Body of pancreas (tissue), 4 donors: Measurements from ENCODE around the gene TSPEAR. TPM values are rescaled to one million over a fixed set of nuclear protein-coding genes. Genes with fewer than 3 reads are reported as not detected.

Experiments
- ATAC-seq: fragments of 150-250 bp; one replicate; pipeline ENCODE4 v1.9.1; 2016
- DNase-seq, 4 donors: peaks; one replicate each; pipeline ENCODE4 v3.0.0-alpha.2; 2019
- H3K27ac ChIP-seq, 4 donors: fragments of 200-600 bp; sonication (generic); 1 replicate in 3 of 4; 2 replicates in 1 of 4; pipeline versions ENCODE4 v1.5.1 to v1.6.1; 2016 to 2019; ENCODE audit warnings: mild to moderate bottlenecking in 1 of 4, mixed read lengths in 1 of 4, moderate library complexity in 1 of 4
- H3K27me3 ChIP-seq, 2 donors: fragments of 200-600 bp; sonication (generic); one replicate each; pipeline ENCODE4 v1.6.0; 2016; ENCODE audit warnings: mild to moderate bottlenecking in 1 of 2
- H3K36me3 ChIP-seq, 2 donors: fragments of 200-600 bp; sonication (generic); replicated peaks in 1 of 2; 2 replicates each; pipeline ENCODE4 v1.5.1; 2016; ENCODE audit warnings: low read depth in 2 of 2; ENCODE audit not compliant: insufficient read depth in 1 of 2
- H3K4me1 ChIP-seq: fragments of 200-600 bp; sonication (generic); one replicate; pipeline ENCODE4 v1.6.0; 2016
- H3K4me3 ChIP-seq, 2 donors: fragments of 200-600 bp; sonication (generic); 1 replicate in 1 of 2; 2 replicates in 1 of 2; pipeline ENCODE4 v1.5.1; 2016 to 2019
- H3K9me3 ChIP-seq, 3 donors: fragments of 200-600 bp; sonication (generic); 1 replicate in 2 of 3; 2 replicates in 1 of 3; pipeline ENCODE4 v1.5.1; 2016
- CTCF ChIP-seq, 7 experiments: fragments of 450-650 bp in 4 of 7; fragments of 200-600 bp in 3 of 7; sonication (generic) in 3 of 7; IDR thresholded peaks; one replicate each; pipeline ENCODE4 v1.5.1; 2016 to 2019; ENCODE audit warnings: antibody characterized with exemption in 7 of 7
- POLR2A ChIP-seq, 3 donors: fragments of 450-650 bp; IDR thresholded peaks; one replicate each; pipeline ENCODE4 v1.6.1; 2016; ENCODE audit warnings: antibody characterized with exemption in 3 of 3, mild to moderate bottlenecking in 2 of 3
- WGBS, 2 donors: methylation state at CpG; one replicate each; pipeline ENCODE4 v1.1.5; 2017; 5-methylcytosine and 5-hydroxymethylcytosine counted together
- intact Hi-C: fragments of 100-400 bp; cut with DNase I; formaldehyde crosslinking; loops from one replicate; pipeline ENCODE4 v1.15.1; 2023
- total RNA-seq, 2 donors: library from RNA; depleted of rRNA; stranded (reverse); fragments of >200 nt; gene quantifications; one replicate each; pipeline ENCODE4 v1.1.0, GENCODE V29; 2016

TSPEAR gene
- total RNA-seq, 2 donors from 2014 or later: 0.52 TPM; not detected in 1

- H3K36me3 ChIP-seq: no peaks in the 10 kb centered on the region
- DNase-seq (no peak), ATAC-seq (no peak)
- 52 to 56% methylated on average over 9 of the region's 9 CpGs for WGBS, 2 donors
- intact Hi-C loops: no loop called here
- TF ChIP-seq CTCF (IDR thresholded peaks at IDR 0.05) (no peak), POLR2A (IDR thresholded peaks at IDR 0.05) (no peak)
- H3K4me3 ChIP-seq: no peak overlapping the region
- no peaks in the 10 kb centered on the region for H3K27me3 ChIP-seq
- H3K4me1 ChIP-seq: no peaks in the 10 kb centered on the region
- H3K27ac ChIP-seq: no peak overlapping the region
- H3K9me3 ChIP-seq: no peaks in the 10 kb centered on the region
Measured at GRCh38 chr21:44556879-44557278, 154.5 kb downstream of the TSPEAR start.

GRCh38 chr21:44555200-44555875 is 156.0 kb downstream of the TSPEAR start:
- Histone ChIP-seq H3K9me3 (no peaks in the 10 kb centered on the region), H3K27ac (no peak overlapping the region), H3K4me1 (no peaks in the 10 kb centered on the region), H3K4me3 (no peak overlapping the region), H3K36me3 (no peaks in the 10 kb centered on the region), H3K27me3 (no peaks in the 10 kb centered on the region)
- intact Hi-C loops: no loop called here
- WGBS, 2 donors: 65 to 75% methylated on average over 9 to 13 of the region's 13 CpGs
- DNase-seq (no peak), ATAC-seq (no peak)
- TF ChIP-seq POLR2A (IDR thresholded peaks at IDR 0.05): no peak
- no peak for TF ChIP-seq CTCF (IDR thresholded peaks at IDR 0.05)

GRCh38 chr21:44552681-44553080 is 158.7 kb downstream of the TSPEAR start:
- DNase-seq: no peak
- no peaks in the 10 kb centered on the region for H3K36me3 ChIP-seq
- 62 to 65% methylated on average over 6 to 13 of the region's 13 CpGs for WGBS, 2 donors

GRCh38 chr21:44552136-44552535 is 159.2 kb downstream of the TSPEAR start:
- Histone ChIP-seq H3K27ac (no peak overlapping the region), H3K36me3 (no peaks in the 10 kb centered on the region), H3K4me1 (no peaks in the 10 kb centered on the region), H3K9me3 (no peaks in the 10 kb centered on the region), H3K4me3 (no peak overlapping the region), H3K27me3 (peaks cover 0 to 3% of the 10 kb centered on the region in 2 donors)
- intact Hi-C loops: no loop called here
- 83% methylated on average over 6 of the region's 6 CpGs; no CpG with 5 or more reads in 1 of the 2 donors for WGBS, 2 donors
- no peak for ATAC-seq
- TF ChIP-seq POLR2A (IDR thresholded peaks at IDR 0.05) (no peak), CTCF (IDR thresholded peaks at IDR 0.05) (no peak)
- no peak for DNase-seq

More at GRCh38 chr21:44552681-44553080, 158.7 kb downstream of the TSPEAR start:
- no peaks in the 10 kb centered on the region for H3K4me1 ChIP-seq
- H3K4me3 ChIP-seq: no peak overlapping the region
- ATAC-seq: no peak
- peaks cover 0 to 2% of the 10 kb centered on the region in 2 donors for H3K27me3 ChIP-seq
- no peak overlapping the region for H3K27ac ChIP-seq
- intact Hi-C loops: no loop called here
- TF ChIP-seq CTCF (IDR thresholded peaks at IDR 0.05) (no peak), POLR2A (IDR thresholded peaks at IDR 0.05) (no peak)
- no peaks in the 10 kb centered on the region for H3K9me3 ChIP-seq
